ENCODE measurements around the gene SFRP5.

GRCh38 chr10:97781618-97782331, 10.0 kb upstream of the SFRP5 start:
- TF ChIP-seq EZH2 (IDR thresholded peaks at IDR 0.05; ENCODE audit: borderline replicate concordance, low read length), result no peak
- no peak for TF ChIP-seq CTCF (IDR thresholded peaks at IDR 0.05; ENCODE audit: low read length)
